ENCODE measurements around the gene TLCD5.

TLCD5 gene

DNA sequence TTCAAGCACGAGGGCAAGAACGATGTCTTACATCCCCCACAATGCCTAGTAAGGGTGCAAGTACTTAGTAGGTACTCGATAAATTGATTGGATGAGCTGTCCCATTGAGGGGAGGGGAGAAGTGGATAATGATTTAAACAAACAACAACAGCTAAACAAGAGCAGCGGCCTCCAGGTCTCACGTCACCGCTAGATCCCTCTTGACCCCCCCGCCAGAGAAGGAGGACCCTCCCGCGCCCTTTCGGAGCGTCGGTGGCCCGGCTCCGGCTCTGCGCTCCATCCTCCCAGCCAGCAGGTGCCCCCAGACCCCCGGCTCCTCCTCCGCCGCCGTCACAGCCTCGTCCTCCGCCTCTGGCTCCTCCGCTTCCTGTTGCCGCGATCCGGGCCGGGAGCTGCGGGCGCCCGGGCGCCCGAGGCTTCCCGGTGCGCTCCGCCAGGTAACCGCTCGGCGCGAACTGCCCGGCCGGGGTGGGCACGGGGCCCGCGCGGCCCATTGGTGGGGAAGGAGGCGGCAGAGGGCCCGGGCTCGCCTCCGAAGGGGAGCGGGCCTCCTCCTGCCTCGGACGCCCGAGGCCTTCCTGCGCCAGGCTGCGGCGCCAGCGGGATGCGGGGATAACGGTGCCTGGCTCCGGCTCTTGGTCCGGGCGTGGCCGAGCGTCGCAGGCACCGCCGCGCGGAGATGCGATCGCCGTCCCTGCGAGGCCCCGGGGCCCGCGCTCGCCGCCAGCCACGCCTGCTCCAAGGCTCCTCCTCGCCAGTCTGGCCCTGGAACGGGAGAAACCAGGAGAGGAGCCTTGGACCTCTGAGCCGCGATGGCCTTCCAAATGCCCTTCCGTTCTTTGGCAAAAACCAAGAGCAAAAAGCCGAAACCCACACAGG lies at the start of gene TLCD5:
Gene TLCD5, plus strand, starts transcription at position 368 of the 879 bp plus-strand sequence. CDS start 2,143 bp downstream, outside the sequence.
- intact Hi-C loops (cut with DNase I): no loop called here
- DNase-seq: peak in 41 of 42 donors; percentile 31 to 86 (median 75)

DNA sequence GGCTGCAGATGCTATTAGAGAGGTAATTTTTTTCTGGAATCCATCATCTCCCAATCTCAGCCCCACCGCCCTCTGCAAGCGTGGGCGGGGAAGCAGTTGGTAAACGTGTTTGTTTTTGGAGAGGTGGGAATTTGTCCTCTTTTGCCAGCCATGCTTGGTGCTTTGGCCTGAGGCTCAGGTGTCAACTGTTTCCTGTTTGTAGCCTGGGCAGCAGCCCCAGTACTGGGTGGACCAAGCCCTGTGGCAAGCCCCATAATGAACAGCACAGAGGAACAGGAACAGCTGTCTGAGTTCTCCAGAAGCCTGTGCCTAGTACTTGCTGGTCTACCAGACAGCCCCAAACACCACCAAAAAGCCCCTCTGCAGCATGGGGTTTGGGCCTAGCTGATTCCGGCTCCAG lies 45.6 kb upstream of the TLCD5 start:
- intact Hi-C loops (cut with DNase I): no loop called here
- DNase-seq: no peak

DNA sequence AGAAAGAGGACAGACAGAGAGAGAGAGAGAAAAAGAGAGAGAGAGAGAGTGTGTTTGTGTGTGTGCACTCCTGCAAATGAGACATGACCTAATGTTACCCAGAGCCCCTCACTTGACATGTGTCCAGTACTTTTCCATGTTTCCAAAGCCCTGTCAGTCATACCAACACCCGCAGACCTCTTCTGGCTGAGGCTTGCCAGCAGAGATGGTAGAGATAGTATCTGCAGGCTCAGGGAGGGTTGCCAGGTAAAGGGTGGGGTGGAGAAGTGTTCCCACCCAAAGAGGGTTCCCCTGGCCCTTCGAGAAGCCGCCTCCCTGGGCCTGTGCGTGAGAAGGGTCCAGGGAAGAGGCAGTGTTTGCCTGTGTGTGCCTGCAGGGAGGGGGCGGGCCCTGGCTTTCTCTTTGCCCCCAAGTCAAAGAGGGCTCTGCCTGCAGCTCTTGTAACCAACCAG lies 44.5 kb upstream of the TLCD5 start:
- no peak for DNase-seq
- intact Hi-C loops (cut with DNase I): no loop called here

GRCh38 chr11:120281143-120281795 lies 43.8 kb upstream of the TLCD5 start:
- no peak for DNase-seq
- intact Hi-C loops (cut with DNase I): no loop called here

GRCh38 chr11:120283124-120283523 lies 42.0 kb upstream of the TLCD5 start:
- intact Hi-C loops (cut with DNase I): no loop called here

DNA sequence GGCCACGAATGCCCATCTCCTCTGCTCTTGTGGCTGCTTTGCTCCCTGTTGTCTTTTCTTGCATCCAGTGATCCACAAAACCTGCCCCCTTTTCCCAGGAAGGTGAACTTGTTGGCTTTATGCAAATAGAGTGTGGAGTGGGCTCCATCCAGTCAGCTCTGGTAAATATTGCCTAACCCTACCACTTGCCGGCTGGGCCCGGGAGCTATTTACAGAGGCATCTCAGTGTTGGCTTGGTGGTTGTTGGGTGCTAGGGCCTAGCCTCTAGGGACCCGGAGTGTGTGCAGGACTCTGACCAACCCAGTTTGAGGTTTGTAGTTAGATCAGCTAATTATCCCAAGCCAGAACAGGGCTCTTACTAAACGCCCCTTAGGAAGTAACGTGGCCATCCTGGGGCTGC lies 40.8 kb upstream of the TLCD5 start:
- intact Hi-C loops (cut with DNase I): no loop called here
- no peak for DNase-seq

More at GRCh38 chr11:120283124-120283523, 42.0 kb upstream of the TLCD5 start:
- DNase-seq: no peak

DNA sequence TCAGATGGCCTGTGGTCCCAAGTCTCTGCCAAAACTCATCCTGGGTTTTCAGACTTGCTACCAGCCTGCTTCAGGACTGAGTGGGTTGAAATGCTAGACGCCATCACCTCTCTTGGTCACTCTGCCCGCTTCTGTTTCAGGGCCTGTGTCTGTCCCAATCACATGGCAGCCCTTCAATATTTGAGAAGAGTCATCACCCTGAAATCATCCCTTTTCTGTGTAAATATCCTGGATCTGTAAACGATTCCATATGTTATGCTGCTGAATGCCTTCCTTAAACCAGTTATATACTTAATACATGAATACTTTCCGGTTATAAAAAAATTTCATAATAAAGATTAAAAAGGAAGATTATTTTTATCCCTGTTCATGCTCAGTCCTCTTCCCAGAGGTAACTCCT lies 39.8 kb upstream of the TLCD5 start:
- DNase-seq: no peak
- intact Hi-C loops (cut with DNase I): no loop called here

GRCh38 chr11:120288021-120288420 lies 37.1 kb upstream of the TLCD5 start:
- intact Hi-C loops (cut with DNase I): no loop called here
- no peak for DNase-seq

GRCh38 chr11:120289426-120289825 lies 35.7 kb upstream of the TLCD5 start:
- intact Hi-C loops (cut with DNase I): no loop called here
- no peak for DNase-seq

- DNase-seq: no peak
- intact Hi-C loops (cut with DNase I): no loop called here
Measured at GRCh38 chr11:120290956-120291355, 34.1 kb upstream of the TLCD5 start.

DNA sequence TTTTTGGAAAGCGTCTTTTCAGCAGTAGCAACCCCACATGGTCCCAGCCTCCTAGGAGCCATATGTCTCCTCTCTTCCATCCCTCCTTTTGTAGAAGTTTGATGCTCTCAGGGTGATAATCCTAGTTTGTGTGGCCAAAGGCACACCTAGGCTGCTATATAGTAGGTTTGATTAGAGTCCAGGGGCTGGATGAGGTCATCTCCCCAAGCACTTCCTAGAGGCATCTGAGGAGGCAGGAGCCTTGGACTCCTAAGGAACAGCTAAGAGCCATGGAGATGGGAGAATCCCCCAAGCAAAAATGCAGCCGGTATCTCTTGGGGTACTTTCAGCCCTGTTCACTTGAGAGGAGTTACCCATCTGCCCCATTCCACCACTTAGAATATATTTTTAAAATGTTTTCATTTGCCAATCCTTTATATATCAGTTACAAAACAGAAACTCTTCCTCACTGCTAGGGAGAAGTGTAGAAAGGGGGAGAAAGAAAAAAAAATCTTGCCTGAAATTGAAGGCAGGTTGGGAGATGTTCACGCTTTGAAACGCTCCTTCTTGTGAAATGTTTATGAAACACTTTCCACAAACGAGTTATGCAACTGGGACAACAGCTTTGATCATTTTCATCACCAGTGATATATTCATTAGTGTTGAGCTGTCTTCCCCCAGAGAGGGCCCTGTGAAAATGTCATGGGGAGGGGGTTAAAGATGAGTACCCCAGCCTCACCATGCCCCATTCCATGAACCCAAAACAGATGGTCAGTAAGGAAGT lies 31.9 kb upstream of the TLCD5 start:
- intact Hi-C loops (cut with DNase I): no loop called here

GRCh38 chr11:120294096-120294495 lies 31.0 kb upstream of the TLCD5 start:
- no peak for DNase-seq
- intact Hi-C loops (cut with DNase I): no loop called here

More for the DNA sequence above, 31.9 kb upstream of the TLCD5 start:
- DNase-seq: no peak

GRCh38 chr11:120295099-120295498 lies 30.0 kb upstream of the TLCD5 start:
- intact Hi-C loops (cut with DNase I): no loop called here
- DNase-seq: no peak

DNA sequence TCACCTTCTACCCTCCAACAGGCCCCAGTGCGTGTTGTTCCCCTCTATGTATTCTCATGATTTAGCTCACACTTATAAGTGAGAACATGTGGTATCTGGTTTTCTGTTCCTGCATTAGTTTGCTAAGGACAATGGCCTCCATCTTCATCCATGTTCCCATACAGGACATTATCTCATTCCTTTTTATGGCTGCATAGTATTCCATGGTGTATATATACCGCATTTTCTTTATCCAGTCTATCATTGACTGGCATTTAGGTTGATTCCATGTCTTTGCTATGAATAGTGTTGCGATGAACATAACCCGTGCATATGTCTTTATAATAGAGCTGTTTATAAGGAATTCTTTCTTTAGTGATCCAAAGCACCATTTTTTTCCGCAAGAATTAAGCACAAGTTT lies 28.5 kb upstream of the TLCD5 start:
- DNase-seq: no peak
- intact Hi-C loops (cut with DNase I): no loop called here

DNA sequence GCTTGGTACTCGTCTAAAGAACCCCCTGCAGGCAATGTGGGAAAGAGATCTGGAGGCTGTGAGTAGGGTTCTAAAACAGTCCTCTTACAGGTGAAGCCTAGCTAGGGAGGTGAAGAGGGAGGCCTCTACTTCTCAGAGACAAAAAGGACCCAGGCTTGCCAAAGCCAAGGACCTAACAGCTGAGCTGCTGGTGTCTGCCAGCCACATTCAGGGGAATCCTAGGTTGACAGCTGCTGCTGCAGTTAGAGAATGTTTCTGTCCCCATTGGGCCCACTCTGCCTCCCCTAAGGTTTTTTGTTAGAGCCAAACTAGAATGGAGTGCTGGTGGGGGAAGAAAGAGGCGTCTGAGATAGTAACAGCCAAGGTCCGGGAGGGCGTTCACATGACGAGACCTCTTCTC lies 26.6 kb upstream of the TLCD5 start:
- intact Hi-C loops (cut with DNase I): no loop called here

GRCh38 chr11:120302001-120302805 lies 22.9 kb upstream of the TLCD5 start:
- DNase-seq: no peak
- intact Hi-C loops (cut with DNase I): loop anchor here (2.0 to 5.0 kb wide), 2 partner anchors 65 to 127 kb away; no protein-coding TSS in a partner anchor

More for the DNA sequence above, 26.6 kb upstream of the TLCD5 start:
- DNase-seq: no peak

DNA sequence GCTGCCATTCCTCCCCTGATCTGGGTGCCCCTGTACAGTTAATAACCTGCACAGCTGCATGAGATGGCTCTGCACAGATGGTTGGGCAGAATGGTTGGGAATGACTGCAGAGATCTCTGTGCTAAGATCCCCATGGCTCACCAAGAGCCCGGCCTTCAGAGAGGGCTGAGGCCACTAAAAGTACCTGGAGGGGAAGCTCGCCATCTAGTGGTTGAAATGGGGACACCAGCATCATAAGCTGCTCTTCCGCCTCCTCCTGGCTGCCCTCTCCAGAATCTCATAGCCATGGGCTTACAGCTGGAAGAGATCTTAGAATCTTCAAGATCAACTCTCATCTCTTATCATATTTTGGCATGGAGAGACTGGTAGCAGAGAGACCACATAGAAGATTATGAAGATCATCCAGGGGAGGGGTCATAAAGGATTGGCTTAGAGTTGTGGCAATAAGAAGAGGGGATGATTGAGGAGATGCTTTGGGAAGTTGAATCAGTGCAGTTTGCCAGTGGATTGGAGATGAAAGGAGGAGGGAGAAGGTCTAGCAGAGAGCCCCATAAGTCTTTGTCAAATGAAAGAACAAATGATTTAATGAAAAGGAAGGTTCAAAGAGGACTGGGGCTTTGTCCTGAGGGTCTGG lies 22.0 kb upstream of the TLCD5 start:
- intact Hi-C loops (cut with DNase I): loop anchor here (2.0 to 5.0 kb wide), 2 partner anchors 66 to 128 kb away; no protein-coding TSS in a partner anchor
- peak in 40 of 42 donors; percentile 14 to 89 (median 61) for DNase-seq

GRCh38 chr11:120304526-120304925 lies 20.6 kb upstream of the TLCD5 start:
- intact Hi-C loops (cut with DNase I): loop anchor here (5.0 kb wide), 1 partner anchor 67 kb away; no protein-coding TSS in a partner anchor
- no peak for DNase-seq
